H9 (cell line): ENCODE data around the gene UBE3C. TPM values are rescaled to one million over a fixed set of nuclear protein-coding genes. Genes with fewer than 3 reads are reported as not detected.
"Not testable (repeated sequence)": the region's sequence is repeated elsewhere in the genome, so short reads cannot be mapped to it uniquely, and the experiment has no call there.

ENCODE experiments used
- DNase-seq: peaks from one replicate; pipeline ENCODE4 v3.0.0-alpha.2; 2017
- H2AFZ ChIP-seq: one replicate; pipeline ENCODE4 v1.6.1; 2013; ENCODE audit warnings: mild to moderate bottlenecking, low read length, control low read depth, moderate library complexity
- H2AK5ac ChIP-seq: 2 replicates; pipeline ENCODE4 v1.6.1; 2013; ENCODE audit warnings: low read length, control low read depth, mixed read lengths; ENCODE audit not compliant: insufficient read length
- H2BK120ac ChIP-seq: one replicate; pipeline ENCODE4 v1.6.1; 2013; ENCODE audit warnings: low read depth, mild to moderate bottlenecking, low read length, control low read depth, inconsistent platforms; ENCODE audit not compliant: poor library complexity, severe bottlenecking
- H2BK12ac ChIP-seq: 2 replicates; pipeline ENCODE4 v1.6.1; 2013; ENCODE audit warnings: low read length, control low read depth, mixed read lengths, low read depth; ENCODE audit not compliant: insufficient read length
- H2BK15ac ChIP-seq: 2 replicates; pipeline ENCODE4 v1.6.1; 2013; ENCODE audit warnings: low read depth, low read length, control low read depth
- H2BK20ac ChIP-seq: one replicate; pipeline ENCODE4 v1.6.1; 2013; ENCODE audit warnings: low read depth, mild to moderate bottlenecking, low read length, control low read depth, inconsistent platforms; ENCODE audit not compliant: poor library complexity, severe bottlenecking
- H2BK5ac ChIP-seq: 2 replicates; pipeline ENCODE4 v1.6.1; 2013; ENCODE audit warnings: low read length, control low read depth, mixed read lengths; ENCODE audit not compliant: insufficient read length
- H3K14ac ChIP-seq: 2 replicates; pipeline ENCODE4 v1.6.1; 2013; ENCODE audit warnings: low read length, control low read depth; ENCODE audit not compliant: insufficient read depth
- H3K18ac ChIP-seq: 2 replicates; pipeline ENCODE4 v1.6.1; 2013; ENCODE audit warnings: low read depth, mild to moderate bottlenecking, mixed read lengths, low read length, control low read depth; ENCODE audit not compliant: insufficient read length
- H3K23ac ChIP-seq: 2 replicates; pipeline ENCODE4 v1.6.1; 2013; ENCODE audit warnings: low read length, control low read depth, mixed read lengths, low read depth; ENCODE audit not compliant: insufficient read length
- H3K23me2 ChIP-seq: 2 replicates; pipeline ENCODE4 v1.6.1; 2013; ENCODE audit warnings: low read depth, mild to moderate bottlenecking, mixed read lengths, low read length, control low read depth; ENCODE audit not compliant: insufficient read length, poor library complexity, severe bottlenecking
- H3K27ac ChIP-seq: 2 replicates; pipeline ENCODE4 v1.5.1; 2013; ENCODE audit warnings: low read length, control low read depth, mixed read lengths, low read depth; ENCODE audit not compliant: insufficient read length
- H3K27me3 ChIP-seq: 2 replicates; pipeline ENCODE4 v1.6.1; 2013; ENCODE audit warnings: low read length, control low read depth, inconsistent platforms; ENCODE audit not compliant: insufficient read depth
- H3K4ac ChIP-seq: 2 replicates; pipeline ENCODE4 v1.6.1; 2013; ENCODE audit warnings: low read depth, mild to moderate bottlenecking, control low read depth, inconsistent platforms, low read length, moderate library complexity
- H3K4me1 ChIP-seq: 2 replicates; pipeline ENCODE4 v1.6.1; 2013; ENCODE audit warnings: low read length, control low read depth, inconsistent platforms; ENCODE audit not compliant: insufficient read depth
- H3K4me2 ChIP-seq: 2 replicates; pipeline ENCODE4 v1.6.1; 2013; ENCODE audit warnings: low read length, control low read depth, mixed read lengths; ENCODE audit not compliant: insufficient read length, insufficient read depth
- H3K56ac ChIP-seq: 2 replicates; pipeline ENCODE4 v1.6.1; 2013; ENCODE audit warnings: low read depth, mild to moderate bottlenecking, mixed read lengths, low read length, control low read depth; ENCODE audit not compliant: insufficient read length
- H3K79me1 ChIP-seq: 2 replicates; pipeline ENCODE4 v1.6.1; 2013; ENCODE audit warnings: low read depth, mild to moderate bottlenecking, moderate library complexity, low read length, control low read depth, inconsistent platforms; ENCODE audit not compliant: insufficient read depth, poor library complexity, severe bottlenecking
- H3K79me2 ChIP-seq: 2 replicates; pipeline ENCODE4 v1.6.1; 2013; ENCODE audit warnings: low read length, control low read depth, inconsistent platforms; ENCODE audit not compliant: insufficient read depth
- H3K9ac ChIP-seq: 2 replicates; pipeline ENCODE4 v1.6.1; 2013; ENCODE audit warnings: low read length, control low read depth, mixed read lengths; ENCODE audit not compliant: insufficient read length; ENCODE audit errors: extremely low read depth
- H3K9me3 ChIP-seq: one replicate; pipeline ENCODE4 v1.6.1; 2013; ENCODE audit warnings: low read depth, low read length, inconsistent platforms; ENCODE audit not compliant: control insufficient read depth
- H3T11ph ChIP-seq: one replicate; pipeline ENCODE4 v1.6.1; 2013; ENCODE audit warnings: mild to moderate bottlenecking, low read length, control low read depth, inconsistent platforms
- H4K20me1 ChIP-seq: one replicate; pipeline ENCODE4 v1.6.1; 2013; ENCODE audit not compliant: control insufficient read depth, insufficient read length, insufficient read depth
- H4K5ac ChIP-seq: 2 replicates; pipeline ENCODE4 v1.6.1; 2013; ENCODE audit warnings: low read depth, mild to moderate bottlenecking, mixed read lengths, low read length, control low read depth; ENCODE audit not compliant: insufficient read length
- H4K8ac ChIP-seq: replicated peaks from 2 replicates; pipeline ENCODE4 v1.6.1; 2013; ENCODE audit warnings: low read length, control low read depth, mixed read lengths, low read depth; ENCODE audit not compliant: insufficient read length
- H4K91ac ChIP-seq: 2 replicates; pipeline ENCODE4 v1.6.1; 2013; ENCODE audit warnings: low read depth, mild to moderate bottlenecking, moderate library complexity, mixed read lengths, low read length, control low read depth; ENCODE audit not compliant: insufficient read length
- H3K27ac Mint-ChIP-seq, 3 experiments: 2 replicates in 2 of 3; 3 replicates in 1 of 3; pipeline ENCODE4 v1.8.0; 2020 to 2021; ENCODE audit warnings: mixed read lengths in 3 of 3, mild to moderate bottlenecking in 1 of 3, moderate library complexity in 1 of 3
- H3K27me3 Mint-ChIP-seq: 2 replicates; pipeline ENCODE4 v1.8.0; 2021; ENCODE audit warnings: low read depth, mild to moderate bottlenecking, moderate library complexity, mixed read lengths
- H3K36me3 Mint-ChIP-seq, 3 experiments: 2 replicates in 2 of 3; 3 replicates in 1 of 3; pipeline ENCODE4 v1.8.0; 2020 to 2021; ENCODE audit warnings: low read depth in 3 of 3, mixed read lengths in 3 of 3; ENCODE audit not compliant: insufficient read depth in 1 of 3
- H3K4me1 Mint-ChIP-seq, 2 experiments: 2 replicates each; pipeline ENCODE4 v1.8.0; 2020; ENCODE audit warnings: mixed read lengths in 2 of 2
- H3K4me3 Mint-ChIP-seq, 2 experiments: 2 replicates in 1 of 2; 3 replicates in 1 of 2; pipeline ENCODE4 v1.8.0; 2020 to 2021; ENCODE audit warnings: mild to moderate bottlenecking in 2 of 2, mixed read lengths in 2 of 2, moderate library complexity in 1 of 2
- H3K9me3 Mint-ChIP-seq, 2 experiments: 2 replicates in 1 of 2; 3 replicates in 1 of 2; pipeline ENCODE4 v1.8.0; 2020; ENCODE audit warnings: mild to moderate bottlenecking in 2 of 2, mixed read lengths in 2 of 2, moderate library complexity in 1 of 2
- WGBS: extraction: QIAGEN DNeasy Blood & Tissue Kit; methylation state at CpG from one replicate; pipeline ENCODE4 v1.1.7; 2013; ENCODE audit warnings: missing lambda C conversion rate, low lambda C conversion rate, mixed read lengths; ENCODE audit not compliant: insufficient read length; ENCODE audit errors: extremely low coverage; 5-methylcytosine and 5-hydroxymethylcytosine counted together
- total RNA-seq: library from RNA; stranded (reverse); gene quantifications from 2 replicates; pipeline ENCODE4 v1.2.1, GENCODE V29; 2021
- TF ChIP-seq, protein P1 (sequence below): fragments of 200-600 bp; sonication (generic); conservative IDR thresholded peaks from 3 replicates; pipeline ENCODE4 v1.8.0; 2021; ENCODE audit warnings: antibody characterized with exemption, mild to moderate bottlenecking

UBE3C gene
- total RNA-seq, 1 experiment from 2014 or later = 63.3 TPM

DNA sequence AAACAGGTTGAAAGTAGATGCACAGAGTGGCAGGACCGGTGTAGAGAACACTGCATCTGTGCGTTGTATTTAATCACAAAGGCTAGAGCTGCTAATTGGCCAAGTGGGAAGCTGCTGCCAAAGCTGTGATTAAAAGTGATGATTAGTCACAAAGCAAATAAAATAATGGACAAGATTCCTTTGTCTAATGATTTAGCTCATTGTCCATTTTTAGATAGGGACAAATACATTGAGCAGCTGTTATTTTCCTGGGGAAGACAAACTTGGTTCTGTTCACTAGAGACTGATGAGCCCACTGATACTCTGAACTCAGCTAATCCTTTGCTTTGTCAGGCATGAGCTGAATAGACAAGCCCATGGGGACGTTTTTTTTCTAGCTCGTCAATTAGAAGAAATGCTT, 19.7 kb downstream of the UBE3C start:
- no peak overlapping the region for H3K4me2 ChIP-seq
- H3K79me1 ChIP-seq = peaks cover 8% of the 10 kb centered on the region
- TF ChIP-seq, protein P1, sequence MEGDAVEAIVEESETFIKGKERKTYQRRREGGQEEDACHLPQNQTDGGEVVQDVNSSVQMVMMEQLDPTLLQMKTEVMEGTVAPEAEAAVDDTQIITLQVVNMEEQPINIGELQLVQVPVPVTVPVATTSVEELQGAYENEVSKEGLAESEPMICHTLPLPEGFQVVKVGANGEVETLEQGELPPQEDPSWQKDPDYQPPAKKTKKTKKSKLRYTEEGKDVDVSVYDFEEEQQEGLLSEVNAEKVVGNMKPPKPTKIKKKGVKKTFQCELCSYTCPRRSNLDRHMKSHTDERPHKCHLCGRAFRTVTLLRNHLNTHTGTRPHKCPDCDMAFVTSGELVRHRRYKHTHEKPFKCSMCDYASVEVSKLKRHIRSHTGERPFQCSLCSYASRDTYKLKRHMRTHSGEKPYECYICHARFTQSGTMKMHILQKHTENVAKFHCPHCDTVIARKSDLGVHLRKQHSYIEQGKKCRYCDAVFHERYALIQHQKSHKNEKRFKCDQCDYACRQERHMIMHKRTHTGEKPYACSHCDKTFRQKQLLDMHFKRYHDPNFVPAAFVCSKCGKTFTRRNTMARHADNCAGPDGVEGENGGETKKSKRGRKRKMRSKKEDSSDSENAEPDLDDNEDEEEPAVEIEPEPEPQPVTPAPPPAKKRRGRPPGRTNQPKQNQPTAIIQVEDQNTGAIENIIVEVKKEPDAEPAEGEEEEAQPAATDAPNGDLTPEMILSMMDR = no peak
- no peak for DNase-seq
- H3T11ph ChIP-seq = no peak overlapping the region
- no peak overlapping the region for H2BK15ac ChIP-seq
- H3K79me2 ChIP-seq = peaks cover 38% of the 10 kb centered on the region; the same call in 1 of the 2 replicates
- Mint-ChIP-seq H3K27ac (no peak overlapping the region), H3K9me3 (no peaks in the 10 kb centered on the region), H3K27me3 (no peaks in the 10 kb centered on the region), H3K4me3 (no peak overlapping the region), H3K4me1 (peaks cover 16 to 19% of the 10 kb centered on the region in 2 experiments), H3K36me3 (peaks cover 0 to 9% (median under 1%) of the 10 kb centered on the region in 3 experiments; a peak in 4 of 7 replicates)
- H3K4ac ChIP-seq = no peak overlapping the region
- WGBS = no CpG with 5 or more reads among the region's 4 CpGs
- H3K27ac ChIP-seq = no peak overlapping the region
- no peak overlapping the region for H2AFZ ChIP-seq
- no peak overlapping the region for H3K56ac ChIP-seq
- no peak overlapping the region for H2BK120ac ChIP-seq
- H3K27me3 ChIP-seq = no peaks in the 10 kb centered on the region
- H4K91ac ChIP-seq = no peak overlapping the region
- no peak overlapping the region for H3K9ac ChIP-seq
- H4K5ac ChIP-seq = no peak overlapping the region
- no peak overlapping the region for H4K8ac ChIP-seq
- no peak overlapping the region for H3K14ac ChIP-seq
- no peaks in the 10 kb centered on the region for H3K4me1 ChIP-seq
- no peak overlapping the region for H3K23ac ChIP-seq
- H3K18ac ChIP-seq = no peak overlapping the region
- H3K23me2 ChIP-seq = no peaks in the 10 kb centered on the region
- H2BK5ac ChIP-seq = no peak overlapping the region
- no peaks in the 10 kb centered on the region for H4K20me1 ChIP-seq
- H2AK5ac ChIP-seq = no peak overlapping the region
- no peaks in the 10 kb centered on the region for H3K9me3 ChIP-seq
- H2BK12ac ChIP-seq = no peak overlapping the region
- no peak overlapping the region for H2BK20ac ChIP-seq

DNA sequence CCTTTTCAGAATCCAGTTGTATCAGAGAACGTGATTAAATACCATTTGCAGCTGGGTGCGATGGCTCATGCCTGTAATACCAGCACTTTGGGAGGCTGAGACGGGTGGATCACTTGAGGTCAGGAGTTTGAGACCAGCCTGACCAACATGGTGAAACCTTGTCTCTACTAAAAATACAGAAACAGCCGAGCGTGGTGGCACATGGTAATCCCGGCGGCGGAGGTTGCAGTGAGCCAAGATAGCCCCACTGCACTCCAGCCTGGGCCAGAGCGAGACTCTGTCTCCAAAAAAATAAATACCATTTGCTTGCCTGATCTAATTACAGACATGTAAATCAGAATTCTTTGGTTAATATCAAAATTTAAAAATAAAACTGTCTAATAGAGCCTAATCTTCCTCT, 20.8 kb downstream of the UBE3C start:
- not testable (repeated sequence) for H3K9ac ChIP-seq, H3K4me2 ChIP-seq, H3K27me3 Mint-ChIP-seq, H3K4me1 ChIP-seq, H2AK5ac ChIP-seq, H4K91ac ChIP-seq, H2BK12ac ChIP-seq, H2AFZ ChIP-seq, H3K4me3 Mint-ChIP-seq, H2BK120ac ChIP-seq, H3K27me3 ChIP-seq, H4K8ac ChIP-seq, H4K20me1 ChIP-seq, H3K4ac ChIP-seq, H3K23ac ChIP-seq, H3K27ac Mint-ChIP-seq, H3K27ac ChIP-seq, H3K56ac ChIP-seq, H2BK5ac ChIP-seq, H2BK15ac ChIP-seq, H3T11ph ChIP-seq, H3K14ac ChIP-seq, DNase-seq, H3K18ac ChIP-seq, H3K23me2 ChIP-seq, H3K9me3 Mint-ChIP-seq, H3K9me3 ChIP-seq, H2BK20ac ChIP-seq, H4K5ac ChIP-seq
- Histone ChIP-seq H3K79me2 (peaks cover 34% of the 10 kb centered on the region; the same call in 1 of the 2 replicates), H3K79me1 (peaks cover 10% of the 10 kb centered on the region)
- no CpG with 5 or more reads among the region's 9 CpGs for WGBS
- peaks cover 5 to 15% (median 6%) of the 10 kb centered on the region in 3 experiments; a peak in 6 of 7 replicates for H3K36me3 Mint-ChIP-seq
- peaks cover 12 to 15% of the 10 kb centered on the region in 2 experiments for H3K4me1 Mint-ChIP-seq
